ENCODE measurements around the gene DUSP14. TPM values are rescaled to one million over a fixed set of nuclear protein-coding genes. Genes with fewer than 3 reads are reported as not detected.

DUSP14 gene
- total RNA-seq, 6 donors from 2014 or later, result 4.2 to 40.0 (median 9.4) TPM

DNA sequence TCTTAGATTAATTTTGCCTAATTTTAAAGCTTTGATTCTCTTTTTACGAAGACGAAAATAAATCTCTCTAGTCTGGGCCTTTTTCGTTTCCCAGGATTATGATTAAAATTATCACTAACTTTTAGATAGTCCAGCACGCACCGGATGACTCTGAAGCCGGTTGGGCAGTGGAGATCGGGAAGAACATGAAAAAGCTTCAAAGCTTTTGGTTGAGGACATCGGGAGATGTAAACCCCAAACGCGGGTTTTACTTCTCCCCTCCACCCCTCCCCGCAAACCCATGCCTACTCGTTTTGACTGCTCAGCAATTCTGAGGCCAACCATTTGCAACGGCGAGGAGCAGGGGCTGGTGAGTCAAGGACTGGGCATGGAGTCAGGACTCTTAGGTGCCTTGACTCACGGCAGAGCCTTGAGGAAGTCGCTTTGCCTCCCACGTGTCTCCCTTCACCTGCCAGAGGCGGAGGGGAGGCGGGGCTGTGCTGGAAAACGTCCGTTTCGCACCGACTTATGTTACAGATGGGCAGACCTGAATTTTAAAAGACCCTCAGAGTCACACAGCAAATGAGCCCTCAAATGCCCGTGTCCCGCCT lies 989 bp upstream of the DUSP14 start:
- peak; percentile 75 to 93 for ATAC-seq (ENCODE audit: low FRiP score in 2 of 2)
- peaks cover 15 to 31% (median 24%) of the 10 kb centered on the region in 4 donors for H3K4me1 ChIP-seq

DNA sequence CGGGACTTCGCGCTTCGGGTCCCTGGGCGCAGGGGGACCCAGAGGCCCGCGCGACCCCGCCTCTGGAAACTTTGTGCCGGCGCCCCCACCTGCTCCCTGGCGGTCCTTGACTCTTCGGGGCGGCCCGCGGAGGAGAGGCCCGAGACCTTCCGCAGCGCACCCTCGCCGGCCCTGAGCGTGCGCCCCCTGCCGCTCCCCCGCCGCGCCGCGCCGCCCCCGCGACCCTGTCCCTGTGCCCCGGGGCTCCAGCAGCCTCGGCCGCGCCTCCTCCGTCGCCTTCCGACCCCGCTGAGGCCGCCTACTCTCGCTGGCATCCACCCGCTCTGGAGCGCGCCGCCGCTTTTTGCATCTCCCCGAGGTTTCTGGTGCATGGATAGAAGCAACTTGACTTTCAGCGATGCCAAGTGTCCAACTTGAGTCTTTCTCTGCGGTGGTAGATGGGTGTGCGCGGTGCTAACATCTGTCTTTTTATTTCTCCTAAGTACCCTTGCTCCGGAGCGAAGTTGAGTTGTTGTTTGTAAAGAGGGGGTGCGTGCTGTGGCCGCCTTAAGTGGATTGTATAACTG lies 414 bp downstream of the DUSP14 start:
- peak overlapping the region; percentile 69 to 89 (median 82) for H3K27ac ChIP-seq
- 0% methylated on average over 7 to 24 of the region's 56 CpGs for WGBS, 2 donors
- H3K4me1 ChIP-seq, result peaks cover 15 to 31% (median 24%) of the 10 kb centered on the region in 4 donors
- H3K4me3 ChIP-seq, result peak overlapping the region; percentile 79 to 97 (median 89)
- no peaks in the 10 kb centered on the region for H3K9me3 ChIP-seq
- peak; percentile 50 to 94 for DNase-seq
- ATAC-seq (ENCODE audit: low FRiP score in 2 of 2), result peak in 1 of 2 donors; percentile 71
- no peaks in the 10 kb centered on the region for H3K36me3 ChIP-seq
- peaks cover 0 to 4% (median 0%) of the 10 kb centered on the region in 4 donors for H3K27me3 ChIP-seq
- TF ChIP-seq POLR2A (IDR thresholded peaks at IDR 0.05), result no peak
- TF ChIP-seq, protein P1, sequence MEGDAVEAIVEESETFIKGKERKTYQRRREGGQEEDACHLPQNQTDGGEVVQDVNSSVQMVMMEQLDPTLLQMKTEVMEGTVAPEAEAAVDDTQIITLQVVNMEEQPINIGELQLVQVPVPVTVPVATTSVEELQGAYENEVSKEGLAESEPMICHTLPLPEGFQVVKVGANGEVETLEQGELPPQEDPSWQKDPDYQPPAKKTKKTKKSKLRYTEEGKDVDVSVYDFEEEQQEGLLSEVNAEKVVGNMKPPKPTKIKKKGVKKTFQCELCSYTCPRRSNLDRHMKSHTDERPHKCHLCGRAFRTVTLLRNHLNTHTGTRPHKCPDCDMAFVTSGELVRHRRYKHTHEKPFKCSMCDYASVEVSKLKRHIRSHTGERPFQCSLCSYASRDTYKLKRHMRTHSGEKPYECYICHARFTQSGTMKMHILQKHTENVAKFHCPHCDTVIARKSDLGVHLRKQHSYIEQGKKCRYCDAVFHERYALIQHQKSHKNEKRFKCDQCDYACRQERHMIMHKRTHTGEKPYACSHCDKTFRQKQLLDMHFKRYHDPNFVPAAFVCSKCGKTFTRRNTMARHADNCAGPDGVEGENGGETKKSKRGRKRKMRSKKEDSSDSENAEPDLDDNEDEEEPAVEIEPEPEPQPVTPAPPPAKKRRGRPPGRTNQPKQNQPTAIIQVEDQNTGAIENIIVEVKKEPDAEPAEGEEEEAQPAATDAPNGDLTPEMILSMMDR (IDR thresholded peaks at IDR 0.05), result peak in 4 of 6 experiments; percentile 17 to 54 (median 44)

More for the DNA sequence above, 989 bp upstream of the DUSP14 start:
- H3K9me3 ChIP-seq, result no peaks in the 10 kb centered on the region
- H3K36me3 ChIP-seq, result no peaks in the 10 kb centered on the region
- TF ChIP-seq POLR2A (IDR thresholded peaks at IDR 0.05) (no peak), POLR2AphosphoS5 (IDR thresholded peaks at IDR 0.05) (peak in 1 of 2 donors; percentile 63)
- 3 to 4% methylated on average over 21 to 22 of the region's 25 CpGs for WGBS, 2 donors
- H3K27me3 ChIP-seq, result peaks cover 0 to 4% (median 0%) of the 10 kb centered on the region in 4 donors
- peak in 1 of 2 donors; percentile 92 for DNase-seq
- peak overlapping the region; percentile 74 to 97 (median 89) for H3K4me3 ChIP-seq
- H3K27ac ChIP-seq, result peak overlapping the region; percentile 86 to 91 (median 88)

DNA sequence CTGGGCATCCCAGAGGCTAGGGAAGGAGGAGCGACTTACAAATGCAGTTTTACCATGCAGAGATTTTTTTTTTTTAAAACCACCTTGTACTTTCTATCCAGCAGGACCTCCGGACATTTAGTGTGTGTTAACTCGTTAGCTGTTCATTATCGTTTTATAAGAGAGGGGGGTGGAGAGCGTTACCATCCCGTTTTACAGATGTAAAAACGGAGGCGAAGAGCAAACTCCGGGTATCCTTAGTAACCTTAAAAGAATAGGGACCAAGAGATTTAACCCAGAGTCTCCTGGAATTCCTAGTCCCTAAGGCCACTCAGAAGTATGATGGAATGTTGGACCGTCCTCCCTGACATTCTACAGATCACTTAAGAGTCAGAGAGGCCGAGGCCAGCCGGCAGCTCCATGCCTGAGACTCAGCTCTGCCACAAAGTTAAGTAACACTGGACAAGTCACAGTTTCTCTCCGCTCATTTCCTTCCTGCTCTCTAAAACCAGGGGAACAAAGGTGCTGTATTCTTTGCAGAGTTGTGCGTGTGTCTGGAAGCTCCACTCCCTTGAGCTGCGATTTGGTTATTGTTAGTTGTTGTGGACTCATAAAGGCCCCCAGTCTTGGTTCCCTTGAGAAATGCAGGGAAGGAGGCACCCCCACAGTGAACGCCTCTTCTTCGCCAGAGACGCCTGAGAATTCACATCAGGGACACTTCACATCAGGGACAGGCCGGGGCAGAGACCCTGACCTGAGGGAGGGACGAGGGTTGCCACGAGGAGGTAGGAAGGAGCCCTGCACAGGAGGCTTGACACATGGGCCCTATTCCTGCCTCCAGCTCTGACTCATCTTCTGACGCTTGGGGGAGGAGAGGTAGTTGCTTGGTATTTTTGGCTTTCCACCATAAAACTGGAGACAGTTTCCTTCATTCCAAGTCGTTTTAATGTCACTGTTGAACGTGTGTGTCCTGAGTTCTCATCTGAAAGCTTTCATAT lies 1.2 kb downstream of the DUSP14 start:
- peaks cover 15 to 31% (median 24%) of the 10 kb centered on the region in 4 donors for H3K4me1 ChIP-seq
- TF ChIP-seq EP300 (IDR thresholded peaks at IDR 0.05) (no peak), POLR2AphosphoS5 (IDR thresholded peaks at IDR 0.05) (no peak), POLR2A (IDR thresholded peaks at IDR 0.05) (no peak)
- TF ChIP-seq, protein P1 (IDR thresholded peaks at IDR 0.05), result no peak
- H3K27ac ChIP-seq, result peak overlapping the region; percentile 69 to 89 (median 82)
- no peaks in the 10 kb centered on the region for H3K36me3 ChIP-seq
- peak overlapping the region; percentile 79 to 97 (median 89) for H3K4me3 ChIP-seq
- ATAC-seq (ENCODE audit: low FRiP score in 2 of 2) (peak in 1 of 2 donors; percentile 56), DNase-seq (no peak)
- H3K9me3 ChIP-seq, result no peaks in the 10 kb centered on the region
- WGBS, 2 donors, result 35 to 40% methylated on average over 20 to 24 of the region's 24 CpGs
- H3K27me3 ChIP-seq, result peaks cover 0 to 4% (median 0%) of the 10 kb centered on the region in 4 donors

DNA sequence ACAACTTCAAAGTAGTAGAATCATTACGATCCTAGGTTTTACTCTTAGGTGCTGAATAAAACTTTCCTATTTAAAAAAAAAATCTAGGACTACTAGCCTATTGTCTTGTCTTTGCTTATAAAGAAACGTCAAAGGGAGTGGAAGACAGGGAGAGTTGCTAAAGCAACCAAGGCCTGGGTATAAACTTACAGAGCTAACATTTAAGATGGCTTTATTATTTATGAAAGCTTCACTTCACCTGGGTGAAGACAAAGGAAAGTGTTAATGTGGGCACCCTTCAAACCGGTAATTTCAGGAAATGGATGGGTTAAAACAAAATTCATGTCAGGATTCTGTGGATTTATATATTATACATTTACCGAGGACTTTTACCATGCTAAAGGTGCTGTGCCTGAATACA lies 2.5 kb downstream of the DUSP14 start:
- Histone ChIP-seq H3K4me3 (no peak overlapping the region), H3K36me3 (no peaks in the 10 kb centered on the region), H3K9me3 (no peaks in the 10 kb centered on the region), H3K27me3 (peaks cover 0 to 4% (median 0%) of the 10 kb centered on the region in 4 donors), H3K27ac (peak overlapping the region in 2 of 4 donors; percentile 32 to 89), H3K4me1 (peaks cover 15 to 31% (median 24%) of the 10 kb centered on the region in 4 donors)
- DNase-seq, result no peak
- no peak for ATAC-seq (ENCODE audit: low FRiP score in 2 of 2)
- TF ChIP-seq, protein P1 (IDR thresholded peaks at IDR 0.05), result no peak
- TF ChIP-seq POLR2AphosphoS5 (IDR thresholded peaks at IDR 0.05) (no peak), POLR2A (IDR thresholded peaks at IDR 0.05) (no peak)
- WGBS, 2 donors, result 68 to 71% methylated on average over 4 of the region's 4 CpGs

Measured in upper lobe of left lung (tissue), 6 donors.